HL-60 (cell line): Measurements from ENCODE around the gene TINAGL1.

Experiments
- DNase-seq, 2 experiments: peaks; one replicate each; pipeline ENCODE4 v3.0.0-alpha.2; 2010 to 2020; ENCODE audit warnings: low read depth in 1 of 2, low spot score in 1 of 2
- H3K27ac ChIP-seq: fragments of 250-450 bp; sonication (Bioruptor Pico); replicated peaks from 2 replicates; pipeline ENCODE4 v1.5.1; 2020; ENCODE audit warnings: mild to moderate bottlenecking, moderate library complexity
- H3K27me3 ChIP-seq: fragments of 250-450 bp; sonication (Bioruptor Pico); 2 replicates; pipeline ENCODE4 v1.5.1; 2021; ENCODE audit warnings: mild to moderate bottlenecking, moderate library complexity; ENCODE audit not compliant: insufficient read depth, poor library complexity, severe bottlenecking
- H3K4me3 ChIP-seq: replicated peaks from 2 replicates; pipeline ENCODE4 v1.5.1; 2011; ENCODE audit warnings: mild to moderate bottlenecking, control low read depth, low read length; ENCODE audit not compliant: insufficient read depth
- CTCF ChIP-seq: IDR thresholded peaks from one replicate; pipeline ENCODE4 v1.5.1; 2011; ENCODE audit warnings: low read length, control low read depth, inconsistent platforms; ENCODE audit not compliant: insufficient read depth
- GABPA ChIP-seq: IDR thresholded peaks from 2 replicates; pipeline ENCODE4 v1.6.1; 2012; ENCODE audit warnings: low read depth
- POLR2AphosphoS5 ChIP-seq: IDR thresholded peaks from 2 replicates; pipeline ENCODE4 v1.6.1; 2012; ENCODE audit warnings: low read depth
- REST ChIP-seq: IDR thresholded peaks from 2 replicates; pipeline ENCODE4 v1.6.1; 2012; ENCODE audit warnings: low read depth; ENCODE audit not compliant: insufficient replicate concordance
- SPI1 ChIP-seq: IDR thresholded peaks from 2 replicates; pipeline ENCODE4 v1.6.1; 2012; ENCODE audit warnings: low read depth, mild to moderate bottlenecking, borderline replicate concordance

TINAGL1 gene

GRCh38 chr1:31596737-31597097 is 20.4 kb downstream of the TINAGL1 start:
- H3K27ac ChIP-seq: no peak overlapping the region
- H3K27me3 ChIP-seq: no peaks in the 10 kb centered on the region
- TF ChIP-seq GABPA: no peak
- no peak overlapping the region for H3K4me3 ChIP-seq
- DNase-seq: no peak

- Histone ChIP-seq H3K4me3 (no peak overlapping the region), H3K27ac (no peak overlapping the region), H3K27me3 (no peaks in the 10 kb centered on the region)
- DNase-seq: no peak
- no peak for TF ChIP-seq POLR2AphosphoS5
- TF ChIP-seq CTCF: no peak
- no peak for TF ChIP-seq REST
- TF ChIP-seq SPI1: no peak
- TF ChIP-seq GABPA: no peak
Measured at GRCh38 chr1:31598980-31599379, 22.7 kb downstream of the TINAGL1 start.

GRCh38 chr1:31600641-31601040 is 24.3 kb downstream of the TINAGL1 start:
- H3K27ac ChIP-seq: no peak overlapping the region
- no peak overlapping the region for H3K4me3 ChIP-seq
- H3K27me3 ChIP-seq: no peaks in the 10 kb centered on the region
- TF ChIP-seq GABPA (no peak), REST (no peak), POLR2AphosphoS5 (no peak), CTCF (no peak), SPI1 (no peak)
- no peak for DNase-seq

GRCh38 chr1:31602081-31602480 is 25.8 kb downstream of the TINAGL1 start:
- TF ChIP-seq REST (no peak), SPI1 (no peak), CTCF (no peak), POLR2AphosphoS5 (no peak), GABPA (no peak)
- Histone ChIP-seq H3K27me3 (no peaks in the 10 kb centered on the region), H3K27ac (no peak overlapping the region), H3K4me3 (no peak overlapping the region)
- no peak for DNase-seq
